GM19463 (cell line): ENCODE results near the gene LGR6.

Experiments
- ATAC-seq: cut with Tn5 transposase; IDR thresholded peaks from one replicate; pipeline ENCODE4 v1.9.1; 2021; ENCODE audit warnings: mild to moderate bottlenecking, moderate library complexity; ENCODE audit not compliant: unreplicated experiment

Gene LGR6

GRCh38 chr1:202283991-202284390 lies 90.4 kb downstream of the LGR6 start:
- no peak for ATAC-seq

DNA sequence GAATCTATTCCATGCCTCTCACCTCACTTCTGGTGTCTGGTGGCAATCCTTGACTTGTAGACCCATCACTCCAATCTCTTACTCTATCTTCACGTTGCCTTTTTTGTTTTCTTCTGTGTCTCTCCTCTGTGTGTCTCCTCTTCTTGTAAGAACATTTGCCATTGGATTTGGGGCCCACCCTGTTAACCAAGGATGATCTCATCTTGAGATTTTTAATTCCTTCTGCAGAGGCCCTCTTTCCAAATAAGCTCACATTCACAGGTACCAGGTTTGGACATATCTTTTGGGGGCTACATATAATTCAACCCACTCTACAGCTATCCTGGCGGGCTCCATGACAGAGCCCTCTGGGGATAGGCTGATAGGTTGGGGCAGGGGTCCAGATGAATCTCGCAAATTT lies 92.3 kb downstream of the LGR6 start:
- ATAC-seq = no peak

DNA sequence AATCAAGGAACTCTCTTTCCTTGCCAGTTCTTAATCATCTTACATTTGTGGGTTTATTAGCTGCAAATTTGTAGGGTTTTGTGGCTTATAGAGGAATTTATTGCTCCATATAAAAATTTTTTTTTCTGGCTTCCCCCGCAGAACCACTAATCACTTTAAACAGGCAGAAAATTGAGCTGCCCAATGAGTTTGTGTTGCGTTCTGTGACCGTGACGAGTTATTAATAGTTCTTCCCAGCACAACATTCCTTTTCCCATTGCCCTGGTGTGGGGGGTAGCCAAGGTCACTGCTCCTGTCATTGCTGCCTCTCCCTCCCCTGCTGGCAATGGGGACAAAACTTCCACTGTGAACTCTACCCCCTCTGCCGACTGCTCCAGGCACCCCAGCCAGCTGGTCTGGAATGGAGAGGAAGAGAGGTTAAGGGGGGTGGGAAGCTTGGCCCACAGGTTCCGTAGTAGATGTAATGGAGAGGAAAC lies 93.1 kb downstream of the LGR6 start:
- ATAC-seq = no peak

DNA sequence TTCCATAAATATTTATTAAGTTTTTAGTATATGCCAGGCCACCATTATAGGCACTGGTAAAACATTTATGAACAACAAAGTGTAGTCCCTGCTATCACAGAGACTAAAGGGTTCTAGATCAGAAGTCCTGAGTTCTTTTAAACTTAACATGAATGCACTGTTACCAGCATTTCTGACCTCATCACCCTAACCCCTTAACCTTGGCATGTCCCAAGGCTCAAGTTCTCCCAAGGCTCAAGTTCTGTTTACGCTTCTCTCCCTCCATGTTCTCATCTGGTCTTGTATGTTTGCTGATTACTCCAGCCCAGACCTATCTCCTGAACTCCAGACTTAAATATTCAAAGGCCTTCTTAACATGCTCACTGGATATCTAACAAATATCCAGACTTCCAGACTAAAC lies 93.6 kb downstream of the LGR6 start:
- ATAC-seq = no peak

DNA sequence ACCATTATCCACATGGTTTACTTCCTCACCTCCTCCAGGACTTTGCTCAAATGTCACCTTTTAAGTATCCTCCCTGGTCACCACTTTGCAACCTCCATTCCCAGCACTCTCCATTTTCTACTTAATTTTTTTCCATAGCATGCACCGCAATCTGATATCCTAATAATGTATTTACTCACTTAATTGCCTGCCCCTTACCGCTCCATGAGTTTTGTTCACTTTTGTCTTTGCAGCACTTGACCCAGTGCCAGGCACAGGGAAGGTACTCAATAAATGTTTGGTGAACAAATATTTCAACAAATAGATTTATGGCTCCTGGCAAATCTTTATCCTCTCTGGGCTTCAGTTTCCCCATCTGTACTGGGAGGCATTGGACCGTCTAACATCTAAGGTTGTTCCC lies 94.6 kb downstream of the LGR6 start:
- ATAC-seq = no peak

DNA sequence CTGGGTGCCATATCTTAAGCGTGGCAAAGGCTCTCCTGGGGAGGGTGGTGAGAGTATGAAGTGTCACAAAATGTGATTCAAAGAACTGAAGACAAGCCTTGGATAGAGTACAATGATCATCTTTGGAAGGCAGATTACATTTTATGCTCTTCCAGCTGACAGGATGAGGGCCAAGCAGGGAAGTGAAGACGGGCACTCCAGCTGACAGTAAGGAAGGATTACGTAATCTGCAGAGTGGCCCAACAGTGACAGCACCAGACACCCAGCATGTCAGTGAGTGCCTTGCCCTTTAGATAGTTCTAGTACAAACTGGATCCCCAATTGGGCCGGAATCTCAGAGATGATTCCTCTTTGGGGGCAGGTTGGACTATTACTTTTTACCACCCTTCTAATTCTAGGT lies 95.4 kb downstream of the LGR6 start:
- no peak for ATAC-seq

DNA sequence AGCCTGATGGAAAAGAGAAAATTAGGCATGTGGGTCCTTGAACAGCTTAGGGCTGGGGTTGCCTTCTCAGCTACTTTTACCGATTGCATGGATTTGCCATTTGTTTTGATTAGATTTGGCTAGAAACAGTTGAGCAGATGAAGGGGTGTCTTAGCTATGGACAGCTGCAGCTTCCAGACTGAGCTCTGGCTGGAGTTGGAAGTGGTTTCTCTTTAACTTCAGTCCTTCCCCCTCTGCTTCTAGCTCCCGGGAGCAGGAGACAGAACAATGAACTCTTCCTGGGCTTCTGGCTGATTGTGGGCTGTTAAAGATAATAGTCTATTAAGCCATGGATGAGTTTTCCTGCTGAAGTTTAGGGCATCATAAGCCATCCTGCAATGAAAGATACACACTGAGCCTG lies 97.4 kb downstream of the LGR6 start:
- ATAC-seq = no peak

DNA sequence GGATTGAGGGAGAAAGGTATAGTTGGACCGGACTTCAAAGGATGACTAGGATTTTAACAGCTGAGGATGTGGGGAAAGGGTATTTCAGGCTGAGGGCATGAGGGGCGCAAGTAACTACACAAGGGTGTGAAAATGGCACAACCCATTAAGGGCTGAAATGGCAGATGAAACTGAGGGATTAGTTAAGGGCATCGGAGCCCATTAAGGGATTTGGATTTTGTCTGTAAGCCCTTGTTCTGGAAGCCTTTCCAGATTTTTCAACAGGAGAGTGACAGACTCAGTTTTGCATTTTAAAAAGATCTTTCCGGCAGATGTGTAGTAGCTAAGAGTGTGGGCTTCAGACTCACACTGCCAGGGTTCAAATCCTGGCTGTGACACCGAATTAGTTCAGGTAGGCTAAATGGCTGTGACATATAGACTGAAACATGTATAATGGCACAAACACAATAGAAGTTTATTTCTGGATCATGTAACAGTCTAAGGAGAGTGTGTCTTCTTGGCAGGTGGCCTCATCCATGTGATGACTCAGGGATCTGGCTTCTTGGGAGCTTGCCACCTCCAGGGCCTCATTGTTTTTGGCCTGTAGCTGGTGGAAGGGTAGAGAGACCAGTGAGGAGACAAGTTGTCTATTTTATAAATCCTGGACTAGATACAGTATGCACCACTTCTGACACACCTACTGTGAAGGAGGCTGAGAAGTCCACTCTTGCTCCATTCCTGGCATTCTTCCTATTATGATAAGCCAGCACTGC lies 98.5 kb downstream of the LGR6 start:
- no peak for ATAC-seq

DNA sequence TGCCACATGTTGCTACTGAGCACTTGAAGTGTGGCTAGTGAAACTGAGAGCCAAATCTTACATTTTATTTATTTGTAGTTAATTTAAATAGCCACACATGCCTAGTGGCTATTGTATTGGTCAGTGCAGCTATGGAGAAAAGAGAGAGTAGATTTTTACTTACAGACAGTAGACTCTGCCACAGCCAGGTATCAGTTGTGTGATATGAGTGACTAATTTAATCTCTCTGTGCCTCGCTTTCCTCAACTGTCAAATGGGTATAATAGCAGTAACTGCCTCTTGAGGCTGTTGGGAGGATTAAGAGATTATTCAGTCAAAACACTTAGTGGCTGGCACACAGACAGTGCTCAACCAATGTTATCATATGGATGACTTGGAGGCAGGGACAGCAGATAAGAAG lies 99.2 kb downstream of the LGR6 start:
- no peak for ATAC-seq

GRCh38 chr1:202293569-202293968 lies 100.0 kb downstream of the LGR6 start:
- ATAC-seq = no peak

- no peak for ATAC-seq
Measured at GRCh38 chr1:202302166-202302565, 108.6 kb downstream of the LGR6 start.

- no peak for ATAC-seq
Measured at GRCh38 chr1:202304375-202304774, 110.8 kb downstream of the LGR6 start.

DNA sequence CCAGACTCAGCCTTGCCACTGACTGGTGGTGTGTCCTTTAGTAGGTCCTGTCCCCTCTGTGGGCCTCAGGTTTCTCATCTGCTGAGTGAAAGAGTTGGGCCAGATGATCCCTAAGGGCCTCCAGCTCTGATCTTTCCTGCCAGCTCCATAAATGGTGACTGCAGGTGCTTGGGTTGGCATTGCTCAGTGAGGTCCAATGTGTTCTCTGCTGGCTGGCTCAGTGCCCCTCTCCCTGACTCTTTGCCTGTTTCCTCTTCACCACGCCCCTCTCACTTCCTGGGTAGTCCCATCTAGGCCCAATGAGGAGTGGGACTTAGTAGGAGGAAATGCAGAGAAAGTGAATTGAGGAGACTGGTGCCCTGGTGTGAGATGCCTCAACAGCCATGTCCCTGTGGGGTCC lies 111.6 kb downstream of the LGR6 start:
- no peak for ATAC-seq

GRCh38 chr1:202306535-202307345 lies 113.1 kb downstream of the LGR6 start:
- no peak for ATAC-seq

DNA sequence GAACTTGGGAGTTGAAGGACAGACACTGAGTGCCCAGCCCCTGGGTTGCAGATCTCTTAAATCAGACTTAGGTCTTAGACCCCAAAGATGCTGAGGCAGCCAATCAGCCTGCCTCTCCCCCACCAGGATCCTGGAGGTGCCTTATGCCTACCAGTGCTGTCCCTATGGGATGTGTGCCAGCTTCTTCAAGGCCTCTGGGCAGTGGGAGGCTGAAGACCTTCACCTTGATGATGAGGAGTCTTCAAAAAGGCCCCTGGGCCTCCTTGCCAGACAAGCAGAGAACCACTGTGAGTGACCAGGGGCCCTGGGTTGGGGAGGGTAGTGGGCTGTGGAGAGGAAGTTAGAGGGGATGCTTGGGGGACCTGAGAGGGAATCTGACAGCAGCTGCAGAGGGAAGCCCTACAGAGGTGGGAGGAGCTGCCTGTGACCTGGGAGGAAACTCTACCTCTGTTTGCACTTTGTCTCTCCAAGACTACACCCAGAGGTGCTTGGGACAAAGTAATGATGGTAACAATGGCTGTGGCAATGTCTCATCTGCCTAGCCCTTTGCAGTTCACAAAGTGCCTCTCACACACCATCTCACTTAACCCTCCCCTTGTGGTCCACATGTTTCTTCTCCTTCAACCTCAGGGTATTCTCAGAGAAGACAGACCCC lies 116.6 kb downstream of the LGR6 start:
- no peak for ATAC-seq

DNA sequence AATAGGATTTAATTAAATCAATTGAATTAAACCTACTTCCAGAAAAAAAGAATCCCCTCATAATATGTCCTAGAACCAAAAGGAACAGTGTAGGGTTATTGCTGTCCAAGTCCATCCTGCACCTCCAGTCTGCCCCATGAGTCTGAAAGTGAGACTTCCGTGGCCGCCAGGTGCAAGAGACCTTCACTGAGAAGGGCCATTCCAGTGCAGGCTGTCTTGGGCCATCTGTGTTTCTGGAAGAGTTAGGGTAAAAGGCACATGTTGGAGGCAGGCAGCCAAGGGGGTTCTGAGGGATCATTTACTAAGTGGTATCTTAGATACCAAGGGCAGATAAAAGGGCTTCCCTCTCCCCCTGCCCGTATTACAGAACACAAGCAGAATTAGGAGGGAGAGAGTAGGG lies 117.1 kb downstream of the LGR6 start:
- no peak for ATAC-seq

DNA sequence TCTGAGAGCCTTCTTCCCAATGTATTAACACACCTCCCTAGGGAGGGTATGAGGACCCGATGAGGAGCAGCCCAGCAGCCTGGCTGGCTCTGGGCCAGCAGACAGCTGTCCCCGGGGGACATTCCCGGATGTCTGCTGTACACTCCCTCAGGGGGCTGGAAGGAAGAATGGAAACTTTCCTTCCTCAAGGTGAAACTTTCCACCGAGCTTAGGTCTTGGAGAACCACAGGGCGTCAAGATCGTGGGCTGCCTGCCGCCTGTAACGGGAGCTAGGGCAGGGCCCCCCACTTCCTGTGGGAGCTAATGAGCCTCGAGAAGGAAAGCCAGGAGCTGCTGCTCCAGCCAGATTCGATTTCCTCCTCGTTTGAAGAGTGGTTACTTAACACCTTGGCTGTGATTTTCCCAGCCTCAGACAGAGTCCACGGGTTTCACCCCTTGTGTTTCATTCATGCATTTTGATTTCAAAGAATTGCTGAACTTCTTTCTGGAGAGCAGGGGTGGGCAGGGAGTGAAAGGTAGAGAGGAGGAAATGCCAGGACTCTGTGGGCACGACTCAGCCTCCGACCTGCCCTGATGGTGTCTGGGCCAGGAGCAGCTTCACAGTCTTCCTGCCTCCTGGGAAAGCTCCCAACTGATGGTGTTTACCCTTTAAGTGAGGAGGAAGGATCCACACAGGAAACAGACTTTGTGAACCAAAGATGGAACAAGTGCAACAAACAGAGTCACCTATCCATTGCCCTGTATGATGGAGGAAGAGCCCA lies 118.5 kb downstream of the LGR6 start:
- ATAC-seq = no peak

DNA sequence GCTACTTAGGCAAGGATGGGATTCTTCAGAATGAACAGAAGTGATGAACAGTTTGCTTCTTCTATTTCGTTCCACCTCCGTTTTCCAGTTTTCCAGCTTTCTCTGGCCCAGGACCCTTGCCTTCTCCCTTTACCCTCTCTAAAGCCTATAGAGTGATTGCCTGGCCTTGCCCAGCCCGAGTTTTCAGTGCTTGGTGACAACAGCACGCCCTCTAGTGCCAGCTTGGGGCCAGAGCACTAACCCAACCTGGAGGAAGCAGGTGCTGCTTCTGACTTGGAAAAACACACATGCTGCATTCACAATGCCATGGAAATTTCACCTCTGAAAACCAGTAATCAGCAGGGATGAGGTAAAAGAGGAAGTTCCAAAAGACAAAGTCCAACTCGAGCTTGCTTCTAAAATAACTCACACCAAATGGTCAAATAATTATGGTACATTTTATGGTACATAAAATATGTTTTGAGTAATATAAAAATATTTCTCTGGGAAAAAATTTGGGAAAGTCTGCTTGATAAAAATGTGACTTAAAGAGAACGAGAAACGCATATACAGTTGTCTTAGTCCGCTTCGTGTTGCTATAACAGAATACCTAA lies 122.1 kb downstream of the LGR6 start:
- no peak for ATAC-seq

GRCh38 chr1:202316186-202316585 lies 122.6 kb downstream of the LGR6 start:
- no peak for ATAC-seq
